Caco-2 (cell line): Measurements from ENCODE around the gene KIR2DL1. TPM values are rescaled to one million over a fixed set of nuclear protein-coding genes. Genes with fewer than 3 reads are reported as not detected.

Source experiments
- BruUV-seq: library from RNA; stranded (reverse); fragments of 400-500 nt; replicated peaks from 2 replicates; lab custom pipeline; 2021; lab: Mats Ljungman, UMichigan
- CTCF ChIA-PET: fragments of 300-600 bp; sonication (Branson Sonifier 250); formaldehyde crosslinking; loops from one replicate; lab custom pipeline; 2022; ENCODE audit warnings: antibody characterized with exemption; lab: Charles Lee
- POLR2A ChIA-PET: fragments of 300-600 bp; sonication (Branson Sonifier 250); formaldehyde crosslinking; loops from one replicate; lab custom pipeline; 2022; ENCODE audit warnings: antibody characterized with exemption; lab: Charles Lee
- DNase-seq, 2 experiments: peaks; one replicate each; pipeline versions ENCODE4 v3.0.0 to v3.0.0-alpha.2; 2020 to 2022
- H3K27me3 ChIP-seq: replicated peaks from 2 replicates; pipeline ENCODE4 v1.6.0; 2011; ENCODE audit warnings: low read length; ENCODE audit not compliant: control insufficient read depth, insufficient read depth
- H3K36me3 ChIP-seq: 2 replicates; pipeline ENCODE4 v1.5.1; 2011; ENCODE audit warnings: low read length; ENCODE audit not compliant: control insufficient read depth, insufficient read depth
- H3K4me1 ChIP-seq: fragments of 250-450 bp; sonication (Bioruptor Pico); 2 replicates; pipeline ENCODE4 v1.5.1; 2020; ENCODE audit warnings: mild to moderate bottlenecking
- H3K4me3 ChIP-seq: 2 replicates; pipeline ENCODE4 v1.5.1; 2011; ENCODE audit warnings: low read depth, mild to moderate bottlenecking, control low read depth, low read length
- H3K9me3 ChIP-seq: fragments of 250-450 bp; sonication (Bioruptor Pico); 2 replicates; pipeline ENCODE4 v1.5.1; 2020; ENCODE audit warnings: mild to moderate bottlenecking, moderate library complexity
- H3K27ac Mint-ChIP-seq: one replicate; pipeline ENCODE4 v1.8.0; 2022; ENCODE audit warnings: mixed read lengths; ENCODE audit not compliant: unreplicated experiment
- H3K27me3 Mint-ChIP-seq: one replicate; pipeline ENCODE4 v1.8.0; 2022; ENCODE audit warnings: mixed read lengths; ENCODE audit not compliant: insufficient read depth, unreplicated experiment
- H3K36me3 Mint-ChIP-seq: one replicate; pipeline ENCODE4 v1.8.0; 2022; ENCODE audit warnings: mild to moderate bottlenecking, mixed read lengths; ENCODE audit not compliant: insufficient read depth, unreplicated experiment
- H3K4me1 Mint-ChIP-seq: one replicate; pipeline ENCODE4 v1.8.0; 2022; ENCODE audit warnings: low read depth, mixed read lengths; ENCODE audit not compliant: unreplicated experiment
- H3K4me3 Mint-ChIP-seq: one replicate; pipeline ENCODE4 v1.8.0; 2022; ENCODE audit warnings: mild to moderate bottlenecking, moderate library complexity, mixed read lengths; ENCODE audit not compliant: unreplicated experiment
- H3K9me3 Mint-ChIP-seq: one replicate; pipeline ENCODE4 v1.8.0; 2022; ENCODE audit warnings: mixed read lengths; ENCODE audit not compliant: unreplicated experiment
- intact Hi-C: fragments of 100-400 bp; cut with micrococcal nuclease; formaldehyde crosslinking; loops from one replicate; pipeline ENCODE4 v1.10.0; 2022; ENCODE audit not compliant: unreplicated experiment
- total RNA-seq: library from RNA; stranded (reverse); gene quantifications from 2 replicates; pipeline ENCODE4 v1.2.3, GENCODE V29; 2022
- TF ChIP-seq, protein P1 (sequence below), 2 experiments: fragments of 200-600 bp in 1 of 2; IDR thresholded peaks; 1 replicate in 1 of 2; 2 replicates in 1 of 2; pipeline versions ENCODE4 v1.5.1 to v1.8.0; 2011 to 2022; ENCODE audit warnings: antibody characterized with exemption in 1 of 2, control low read depth in 1 of 2, inconsistent platforms in 1 of 2, low read depth in 1 of 2, low read length in 1 of 2, mild to moderate bottlenecking in 1 of 2, moderate library complexity in 1 of 2; ENCODE audit not compliant: insufficient read depth in 1 of 2, severe bottlenecking in 1 of 2, unreplicated experiment in 1 of 2

Gene KIR2DL1
- total RNA-seq, 1 experiment from 2014 or later: not detected

DNA sequence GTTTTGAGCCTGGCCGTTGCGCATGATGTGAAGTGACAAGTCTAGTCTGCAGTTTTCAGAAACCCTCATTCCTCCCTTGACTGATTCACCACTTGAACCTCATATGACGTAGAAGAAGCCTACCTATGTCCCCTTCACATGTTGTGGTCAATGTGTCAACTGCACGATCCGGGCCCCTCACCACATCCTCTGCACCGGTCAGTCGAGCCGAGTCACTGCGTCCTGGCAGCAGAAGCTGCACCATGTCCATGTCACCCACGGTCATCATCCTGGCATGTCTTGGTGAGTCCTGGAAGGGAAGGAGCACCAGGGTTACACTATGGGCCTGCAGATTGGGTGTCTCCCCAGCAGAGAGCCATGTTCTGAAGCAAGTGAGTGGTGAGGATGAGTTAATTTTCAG, 33.8 kb downstream of the KIR2DL1 start, which contains the start of gene KIR2DL4:
TSS of gene KIR2DL4 (plus strand) at position 201 of the 400 bp plus-strand sequence. CDS start at position 243, 42 bp downstream.
- no peak within 1 kb of the TSS for H3K27ac Mint-ChIP-seq
- BruUV-seq: no TSS peak
- H3K27me3 Mint-ChIP-seq: peaks cover 40% of the 10 kb centered on the region
- ChIA-PET CTCF (no interaction called here), POLR2A (no interaction called here)
- Histone ChIP-seq H3K36me3 (no peaks in the 10 kb centered on the region), H3K4me3 (no peak within 1 kb of the TSS), H3K27me3 (no peaks in the 10 kb centered on the region), H3K9me3 (no peaks in the 10 kb centered on the region; the same call in 1 of the 2 replicates), H3K4me1 (no peaks in the 10 kb centered on the region)
- H3K4me3 Mint-ChIP-seq: no peak within 1 kb of the TSS
- TF ChIP-seq, protein P1, sequence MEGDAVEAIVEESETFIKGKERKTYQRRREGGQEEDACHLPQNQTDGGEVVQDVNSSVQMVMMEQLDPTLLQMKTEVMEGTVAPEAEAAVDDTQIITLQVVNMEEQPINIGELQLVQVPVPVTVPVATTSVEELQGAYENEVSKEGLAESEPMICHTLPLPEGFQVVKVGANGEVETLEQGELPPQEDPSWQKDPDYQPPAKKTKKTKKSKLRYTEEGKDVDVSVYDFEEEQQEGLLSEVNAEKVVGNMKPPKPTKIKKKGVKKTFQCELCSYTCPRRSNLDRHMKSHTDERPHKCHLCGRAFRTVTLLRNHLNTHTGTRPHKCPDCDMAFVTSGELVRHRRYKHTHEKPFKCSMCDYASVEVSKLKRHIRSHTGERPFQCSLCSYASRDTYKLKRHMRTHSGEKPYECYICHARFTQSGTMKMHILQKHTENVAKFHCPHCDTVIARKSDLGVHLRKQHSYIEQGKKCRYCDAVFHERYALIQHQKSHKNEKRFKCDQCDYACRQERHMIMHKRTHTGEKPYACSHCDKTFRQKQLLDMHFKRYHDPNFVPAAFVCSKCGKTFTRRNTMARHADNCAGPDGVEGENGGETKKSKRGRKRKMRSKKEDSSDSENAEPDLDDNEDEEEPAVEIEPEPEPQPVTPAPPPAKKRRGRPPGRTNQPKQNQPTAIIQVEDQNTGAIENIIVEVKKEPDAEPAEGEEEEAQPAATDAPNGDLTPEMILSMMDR (IDR thresholded peaks at IDR 0.05; ENCODE audit: insufficient read depth in 1 of 2, low read depth in 1 of 2, low read length in 1 of 2, severe bottlenecking in 1 of 2, unreplicated experiment in 1 of 2): no peak
- no peaks in the 10 kb centered on the region for H3K36me3 Mint-ChIP-seq
- no peaks in the 10 kb centered on the region for H3K9me3 Mint-ChIP-seq
- H3K4me1 Mint-ChIP-seq: no peaks in the 10 kb centered on the region
- intact Hi-C loops: no loop called here
- DNase-seq: no peak

DNA sequence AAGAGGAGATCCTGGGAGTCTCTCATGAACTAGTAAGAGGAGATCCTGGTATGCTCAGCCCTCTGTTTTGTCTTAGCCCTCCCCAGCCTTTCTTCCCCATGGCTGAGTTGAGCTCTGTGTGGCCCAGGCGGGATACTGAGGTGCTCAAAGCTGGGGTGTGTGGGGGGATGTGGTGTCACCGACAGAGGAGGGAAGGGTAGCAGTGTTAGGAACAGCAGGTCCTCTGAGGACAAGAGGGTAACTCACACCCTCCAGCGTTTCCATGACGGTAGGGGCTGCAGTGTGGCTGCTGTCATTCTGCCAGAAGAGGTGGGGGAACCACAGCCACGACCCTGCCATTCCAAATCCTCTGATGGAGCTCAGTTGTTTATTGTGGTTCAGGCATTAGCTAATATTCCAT, 34.5 kb downstream of the KIR2DL1 start:
- no peak overlapping the region for H3K4me3 ChIP-seq
- TF ChIP-seq, protein P1 (IDR thresholded peaks at IDR 0.05; ENCODE audit: insufficient read depth in 1 of 2, low read depth in 1 of 2, low read length in 1 of 2, severe bottlenecking in 1 of 2, unreplicated experiment in 1 of 2): no peak
- H3K27me3 ChIP-seq: no peaks in the 10 kb centered on the region
- ChIA-PET POLR2A (no interaction called here), CTCF (no interaction called here)
- no peaks in the 10 kb centered on the region for H3K9me3 Mint-ChIP-seq
- H3K4me1 Mint-ChIP-seq: no peaks in the 10 kb centered on the region
- no peak overlapping the region for H3K4me3 Mint-ChIP-seq
- no peaks in the 10 kb centered on the region; the same call in 1 of the 2 replicates for H3K9me3 ChIP-seq
- no TSS peak for BruUV-seq
- DNase-seq: no peak
- H3K27me3 Mint-ChIP-seq: peaks cover 37% of the 10 kb centered on the region
- no peaks in the 10 kb centered on the region for H3K36me3 ChIP-seq
- intact Hi-C loops: no loop called here
- H3K36me3 Mint-ChIP-seq: no peaks in the 10 kb centered on the region
- no peaks in the 10 kb centered on the region for H3K4me1 ChIP-seq
- no peak overlapping the region for H3K27ac Mint-ChIP-seq

DNA sequence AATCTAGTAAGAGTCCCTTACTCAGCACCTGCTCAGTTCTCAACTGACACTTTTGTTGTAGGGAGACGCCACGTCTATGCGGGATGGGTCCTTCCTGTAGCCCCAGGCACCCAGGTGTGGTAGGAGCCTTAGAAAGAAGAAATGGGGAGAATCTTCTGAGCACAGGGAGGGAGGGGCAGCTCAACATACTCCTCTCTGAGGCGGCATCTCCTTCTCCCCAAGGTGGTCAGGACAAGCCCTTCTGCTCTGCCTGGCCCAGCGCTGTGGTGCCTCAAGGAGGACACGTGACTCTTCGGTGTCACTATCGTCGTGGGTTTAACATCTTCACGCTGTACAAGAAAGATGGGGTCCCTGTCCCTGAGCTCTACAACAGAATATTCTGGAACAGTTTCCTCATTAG, 35.0 kb downstream of the KIR2DL1 start:
- Mint-ChIP-seq H3K36me3 (no peaks in the 10 kb centered on the region), H3K9me3 (no peaks in the 10 kb centered on the region)
- intact Hi-C loops: no loop called here

More for the DNA sequence above, 35.0 kb downstream of the KIR2DL1 start:
- TF ChIP-seq, protein P1 (IDR thresholded peaks at IDR 0.05; ENCODE audit: insufficient read depth in 1 of 2, low read depth in 1 of 2, low read length in 1 of 2, severe bottlenecking in 1 of 2, unreplicated experiment in 1 of 2): no peak
- Histone ChIP-seq H3K4me3 (no peak overlapping the region), H3K36me3 (no peaks in the 10 kb centered on the region), H3K9me3 (no peaks in the 10 kb centered on the region; the same call in 1 of the 2 replicates), H3K27me3 (no peaks in the 10 kb centered on the region), H3K4me1 (no peaks in the 10 kb centered on the region)
- Mint-ChIP-seq H3K27me3 (peaks cover 34% of the 10 kb centered on the region), H3K27ac (no peak overlapping the region), H3K4me1 (no peaks in the 10 kb centered on the region), H3K4me3 (no peak overlapping the region)
- POLR2A ChIA-PET: no interaction called here
- no peak for DNase-seq
- no TSS peak for BruUV-seq
- CTCF ChIA-PET: no interaction called here
